Measurements from ENCODE around the gene ZNF419. TPM values are rescaled to one million over a fixed set of nuclear protein-coding genes. Genes with fewer than 3 reads are reported as not detected.

Gene ZNF419
- total RNA-seq, 1 experiment from 2014 or later: 9.2 TPM

- DNase-seq (ENCODE audit: low read depth): peak; percentile 90
These were observed 39.8 kb downstream of the ZNF419 start, which contains the start of gene ZNF549 for GRCh38 chr19:57527136-57527881. TSS of gene ZNF549 (plus strand) at chr19:57527356. CDS start at chr19:57527574, 218 bp downstream.

GRCh38 chr19:57537953-57538547 is 50.5 kb downstream of the ZNF419 start:
- no peak for DNase-seq (ENCODE audit: low read depth)

Other genes starting within 250 kb of the ZNF419 start
- 8.6 and 9.2 TPM in 2 replicates for gene ZNF805, start 247.1 kb upstream of the ZNF419 start, total RNA-seq (2014; rRNA removed)
- 25.8 and 29.9 TPM in 2 replicates for gene ZNF460, start 207.3 kb upstream of the ZNF419 start, total RNA-seq (2014; rRNA removed)
- 6.5 and 7.1 TPM in 2 replicates for gene ZNF543, start 167.3 kb upstream of the ZNF419 start, total RNA-seq (2014; rRNA removed)
- gene ZNF304, start 136.5 kb upstream of the ZNF419 start, total RNA-seq (2014; rRNA removed): 7.4 and 8.3 TPM in 2 replicates
- 20.6 and 21.4 TPM in 2 replicates for gene TRAPPC2B, start 124.2 kb upstream of the ZNF419 start, total RNA-seq (2014; rRNA removed)
- 3.5 and 5.2 TPM in 2 replicates for gene ZNF547, start 124.2 kb upstream of the ZNF419 start, total RNA-seq (2014; rRNA removed)
- 12.6 and 14.5 TPM in 2 replicates for gene ZNF548, start 97.9 kb upstream of the ZNF419 start, total RNA-seq (2014; rRNA removed)
- 4.6 and 7.0 TPM in 2 replicates for gene ZNF17, start 76.6 kb upstream of the ZNF419 start, total RNA-seq (2014; rRNA removed)
- 8.8 TPM in 2 replicates for gene ZNF749, start 52.4 kb upstream of the ZNF419 start, total RNA-seq (2014; rRNA removed)
- 0.13 and 0.98 TPM in 2 replicates for gene VN1R1, start 30.6 kb upstream of the ZNF419 start, total RNA-seq (2014; rRNA removed)
- 11.1 and 17.9 TPM in 2 replicates for gene ZNF772, start 10.2 kb upstream of the ZNF419 start, total RNA-seq (2014; rRNA removed)
- 6.3 and 11.3 TPM in 2 replicates for gene ZNF773, start 12.2 kb downstream of the ZNF419 start, total RNA-seq (2014; rRNA removed)
- 5.9 and 6.0 TPM in 2 replicates for gene ZNF549, start 39.6 kb downstream of the ZNF419 start, total RNA-seq (2014; rRNA removed)
- 7.6 and 9.1 TPM in 2 replicates for gene ZNF550, start 72.1 kb downstream of the ZNF419 start, total RNA-seq (2014; rRNA removed)
- 5.4 and 6.9 TPM in 2 replicates for gene ZNF416, start 91.2 kb downstream of the ZNF419 start, total RNA-seq (2014; rRNA removed)
- gene ZIK1, start 96.4 kb downstream of the ZNF419 start, total RNA-seq (2014; rRNA removed): 5.1 and 5.4 TPM in 2 replicates
- 11.1 and 16.2 TPM in 2 replicates for gene ZNF530, start 112.1 kb downstream of the ZNF419 start, total RNA-seq (2014; rRNA removed)
- 22.3 and 22.9 TPM in 2 replicates for gene ZNF134, start 126.5 kb downstream of the ZNF419 start, total RNA-seq (2014; rRNA removed)
- gene ZNF211, start 145.4 kb downstream of the ZNF419 start, total RNA-seq (2014; rRNA removed): 11.4 and 12.1 TPM in 2 replicates
- gene ZSCAN4, start 181.2 kb downstream of the ZNF419 start, total RNA-seq (2014; rRNA removed): 0.11 TPM in 1 of 2 replicates, not detected in the other
- 8.9 and 12.3 TPM in 2 replicates for gene ZNF551, start 194.2 kb downstream of the ZNF419 start, total RNA-seq (2014; rRNA removed)
- 0.96 and 1.1 TPM in 2 replicates for gene ZNF154, start 221.5 kb downstream of the ZNF419 start, total RNA-seq (2014; rRNA removed)
- gene ZNF671, start 239.9 kb downstream of the ZNF419 start, total RNA-seq (2014; rRNA removed): 4.2 TPM in 2 replicates